ENCODE data around the gene SAYSD1. TPM values are rescaled to one million over a fixed set of nuclear protein-coding genes. Genes with fewer than 3 reads are reported as not detected.

Gene SAYSD1
- polyA plus RNA-seq, 4 donors: 18.3 to 22.7 (median 21.4) TPM

DNA sequence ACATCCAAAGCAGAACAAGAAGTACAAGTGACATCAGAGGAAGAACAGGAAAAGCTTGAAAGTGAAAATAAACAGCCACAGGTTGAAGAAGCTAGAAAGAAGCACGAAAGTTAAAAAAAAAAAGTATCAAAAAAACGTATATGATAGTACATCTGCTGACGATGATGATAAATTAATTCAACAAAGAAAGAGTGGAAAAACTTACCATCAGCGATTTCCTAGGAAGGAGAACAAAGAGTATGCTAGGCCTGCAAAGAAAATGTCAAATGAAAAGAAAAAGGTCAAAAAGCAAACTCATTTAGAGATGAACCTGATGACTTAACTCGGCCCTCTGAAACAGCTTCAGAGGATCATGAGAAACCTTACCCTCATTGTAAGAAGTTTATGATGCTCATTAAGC, 3.7 kb downstream of the SAYSD1 start:
- DNase-seq (ENCODE audit: low read depth in 4 of 4, low spot score in 2 of 4): no peak

DNA sequence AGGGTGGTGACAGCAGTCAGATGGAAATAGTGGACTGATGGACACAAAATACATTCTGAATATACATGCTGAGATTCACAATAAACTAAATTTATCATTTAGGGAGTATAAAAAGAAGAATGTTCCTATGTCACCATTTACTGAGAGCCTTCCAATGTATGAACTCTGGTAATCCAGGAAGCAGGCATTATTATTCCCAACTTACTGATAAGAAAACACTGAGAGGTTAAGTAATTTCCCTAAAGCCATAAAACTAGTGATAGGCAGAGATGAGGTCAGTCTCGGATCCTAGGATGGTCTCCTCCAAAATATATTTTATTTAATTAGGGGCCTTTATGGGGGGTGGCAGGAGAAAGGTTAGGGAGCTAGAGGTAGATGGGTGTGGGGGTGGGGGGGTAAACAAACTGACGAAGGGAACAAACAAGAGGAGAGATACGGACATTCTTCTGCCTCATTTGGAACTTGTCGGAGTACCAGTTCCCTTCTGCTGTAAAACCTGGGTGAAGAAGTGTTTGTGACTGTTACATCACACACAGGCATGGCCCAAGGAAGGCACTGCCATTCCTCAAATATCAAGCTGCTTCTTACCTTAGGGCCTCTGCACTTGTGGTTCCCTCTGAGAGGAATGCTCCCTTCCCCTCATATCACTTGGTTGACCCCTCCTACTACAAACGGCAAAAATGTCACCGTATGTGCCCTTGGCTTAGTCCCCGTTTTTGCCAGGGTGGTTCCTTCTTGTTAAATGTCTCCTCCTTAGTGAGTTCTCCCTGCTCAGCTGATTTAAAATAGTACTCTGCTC, 6.7 kb downstream of the SAYSD1 start:
- DNase-seq (ENCODE audit: low read depth in 4 of 4, low spot score in 2 of 4): no peak

DNA sequence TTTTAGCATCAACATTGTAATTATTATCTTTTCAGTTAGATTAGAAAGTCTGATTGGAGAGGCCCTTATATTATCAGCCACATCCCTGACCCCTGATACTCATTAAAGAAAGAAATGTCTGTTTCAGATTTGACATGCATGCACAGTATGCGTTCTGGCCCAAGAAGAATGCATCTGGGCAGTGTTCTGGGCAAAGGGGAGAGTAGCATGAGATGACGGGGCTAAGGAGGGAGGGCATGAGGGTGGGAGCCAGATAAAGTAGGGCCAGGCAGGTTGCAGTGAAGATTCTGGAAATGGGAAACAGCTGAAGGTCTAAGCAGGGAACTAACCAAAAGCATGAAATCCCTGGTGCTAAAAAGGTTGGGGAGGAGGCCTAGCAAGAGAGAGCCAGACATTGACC, 7.3 kb downstream of the SAYSD1 start:
- DNase-seq (ENCODE audit: low read depth in 4 of 4, low spot score in 2 of 4): no peak

DNA sequence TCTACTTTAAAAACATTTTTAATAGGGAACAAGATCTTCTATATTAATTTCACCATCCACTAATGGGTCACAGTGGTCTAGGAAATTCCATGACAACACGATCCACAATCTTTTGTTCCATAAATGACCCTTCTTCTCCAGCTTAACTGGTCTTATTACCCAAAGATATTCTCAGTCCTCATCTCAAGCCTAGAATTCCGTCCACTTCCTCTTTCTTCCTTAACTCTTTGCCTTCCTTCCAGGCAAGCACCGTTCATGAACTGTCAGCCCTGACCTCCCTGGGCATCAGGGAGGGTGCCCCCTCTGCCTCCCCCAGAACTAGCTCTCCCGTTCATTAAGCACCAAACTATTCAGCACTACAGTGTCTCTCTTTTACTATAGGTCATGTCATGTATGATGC, 8.0 kb downstream of the SAYSD1 start:
- no peak for DNase-seq (ENCODE audit: low read depth in 4 of 4, low spot score in 2 of 4)

DNA sequence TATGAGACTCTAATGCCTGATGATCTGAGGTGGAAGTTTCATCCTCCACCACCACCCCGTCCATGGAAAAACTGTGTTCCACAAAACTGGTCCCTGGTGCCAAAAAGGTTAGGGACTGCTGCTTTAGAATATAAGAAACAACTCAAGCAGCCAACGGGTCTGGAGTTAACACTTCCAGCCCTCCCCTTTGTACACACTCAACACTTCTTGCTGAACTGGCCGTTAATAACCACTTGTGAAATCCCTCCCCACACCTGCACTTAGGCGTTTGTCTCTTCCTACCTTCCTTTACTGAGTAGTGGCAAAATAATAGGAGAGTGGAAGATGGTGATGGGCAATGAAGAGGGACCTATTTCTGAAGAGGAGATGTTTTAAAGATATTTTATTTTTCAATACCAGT, 10.5 kb downstream of the SAYSD1 start:
- no peak for DNase-seq (ENCODE audit: low read depth in 4 of 4, low spot score in 2 of 4)

DNA sequence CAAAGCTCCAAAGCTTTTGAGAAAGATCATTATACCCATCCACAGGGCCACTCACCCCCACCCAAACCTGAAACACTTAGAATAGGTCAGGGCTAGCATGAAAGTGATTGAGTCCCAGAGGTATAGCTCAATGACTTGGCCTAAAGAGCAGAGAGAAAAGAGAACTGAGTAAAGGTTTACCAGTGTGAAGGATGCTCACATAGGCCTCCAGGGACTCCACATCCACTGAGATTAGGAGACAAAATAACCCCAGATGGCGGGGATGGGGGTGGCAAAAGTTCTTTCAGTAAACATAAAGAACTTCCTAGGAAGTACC, 12.2 kb downstream of the SAYSD1 start:
- DNase-seq (ENCODE audit: low read depth in 4 of 4, low spot score in 2 of 4): no peak

DNA sequence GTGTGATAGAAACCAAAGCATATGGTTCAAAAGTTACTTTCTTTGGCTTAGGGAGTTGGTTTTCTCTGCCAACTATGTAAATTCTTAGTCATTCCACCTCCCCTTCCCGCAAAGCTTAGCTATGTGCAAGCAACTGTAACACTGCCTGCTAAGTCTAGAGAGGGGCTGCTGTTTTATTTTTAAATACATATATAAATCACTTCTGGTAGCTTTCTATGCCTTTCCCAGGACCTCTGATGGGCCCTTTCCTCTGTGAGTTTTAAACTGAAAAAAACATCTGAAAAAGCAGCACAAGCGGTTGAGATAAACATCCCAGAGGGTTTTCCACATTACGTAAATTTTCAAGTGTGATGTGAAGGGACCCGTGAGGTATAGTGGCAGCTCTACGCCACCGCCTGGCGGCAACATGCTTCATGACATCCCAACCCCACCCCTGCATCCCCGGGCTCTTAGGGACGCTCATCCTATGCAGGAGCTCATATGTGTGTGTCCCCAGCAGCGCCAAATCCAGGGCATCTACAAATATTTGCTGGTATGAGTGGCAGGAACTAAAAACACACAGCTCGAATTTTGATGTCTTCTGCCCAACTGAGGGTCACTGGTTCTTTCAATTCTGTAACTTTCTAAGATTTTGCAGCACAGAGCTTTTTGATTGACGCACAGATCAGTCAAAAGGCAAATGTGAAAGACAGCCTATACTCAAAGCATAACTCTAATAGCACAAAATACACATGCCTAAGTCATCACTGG, 12.7 kb downstream of the SAYSD1 start:
- peak in 2 of 4 donors; percentile 15 to 39 for DNase-seq (ENCODE audit: low read depth in 4 of 4, low spot score in 2 of 4)

DNA sequence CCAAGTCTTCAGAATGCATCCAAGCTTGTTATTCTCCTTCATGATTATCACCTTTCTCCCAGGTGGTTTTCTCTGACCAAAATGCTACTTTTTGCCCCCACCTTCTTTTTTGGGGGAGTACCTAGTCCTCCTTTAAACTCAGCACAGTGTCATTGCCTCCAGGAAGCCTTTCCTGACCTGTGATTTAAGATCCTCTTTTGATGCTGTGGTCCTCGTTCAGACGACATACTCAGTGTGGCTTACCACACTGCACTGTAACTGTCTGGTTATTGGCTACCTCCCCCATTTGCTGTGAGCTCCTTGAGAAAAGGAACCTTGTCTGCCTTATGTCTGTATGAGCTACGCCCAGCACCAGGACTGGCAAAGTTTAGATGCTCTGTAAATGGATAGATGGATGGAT, 14.6 kb downstream of the SAYSD1 start:
- no peak for DNase-seq (ENCODE audit: low read depth in 4 of 4, low spot score in 2 of 4)

DNA sequence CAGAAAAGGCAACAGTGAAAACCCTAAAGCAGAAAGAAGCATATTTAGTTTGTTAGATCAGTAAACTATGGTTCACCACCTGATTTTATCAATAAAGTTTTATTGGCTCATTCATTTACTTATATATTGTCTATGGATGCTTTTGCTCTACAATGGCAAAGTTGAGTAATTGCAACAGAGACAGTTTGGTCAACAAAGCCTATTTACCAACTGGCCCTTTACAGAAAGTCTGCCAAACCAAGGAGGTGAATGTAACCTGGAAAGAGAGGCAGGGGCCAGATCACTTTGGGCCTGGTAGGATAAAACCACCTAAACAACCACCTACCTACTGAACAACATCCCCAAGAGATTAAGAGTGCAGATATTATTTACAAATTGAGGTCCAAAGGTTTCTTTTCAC, 19.4 kb downstream of the SAYSD1 start:
- no peak for DNase-seq (ENCODE audit: low read depth in 4 of 4, low spot score in 2 of 4)

DNA sequence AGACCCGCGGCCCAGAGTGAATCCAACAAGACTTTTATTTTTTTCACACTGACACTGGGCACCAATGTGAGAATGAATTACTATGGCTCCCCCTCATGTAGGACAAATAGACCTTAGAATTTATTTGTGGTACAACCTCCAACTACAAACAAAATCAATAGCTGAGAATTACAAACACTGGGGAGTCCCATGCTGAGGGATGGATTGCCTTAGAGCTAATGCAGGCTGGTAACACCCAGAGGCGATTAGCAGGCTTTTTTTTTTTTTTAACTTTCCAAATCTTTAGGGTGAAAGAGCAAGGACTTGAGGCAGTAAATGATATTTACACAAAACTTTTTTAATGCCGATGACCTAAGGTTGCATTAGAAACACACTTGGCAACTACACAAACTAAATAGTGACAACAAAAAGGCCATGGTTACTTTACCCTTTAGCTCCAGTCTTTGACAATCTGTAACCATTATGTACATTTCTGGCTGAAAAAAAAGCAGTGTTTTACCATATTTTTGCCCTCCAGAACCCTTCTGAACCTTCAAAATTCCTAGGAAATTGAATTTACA, 21.8 kb downstream of the SAYSD1 start:
- no peak for DNase-seq (ENCODE audit: low read depth in 4 of 4, low spot score in 2 of 4)

DNA sequence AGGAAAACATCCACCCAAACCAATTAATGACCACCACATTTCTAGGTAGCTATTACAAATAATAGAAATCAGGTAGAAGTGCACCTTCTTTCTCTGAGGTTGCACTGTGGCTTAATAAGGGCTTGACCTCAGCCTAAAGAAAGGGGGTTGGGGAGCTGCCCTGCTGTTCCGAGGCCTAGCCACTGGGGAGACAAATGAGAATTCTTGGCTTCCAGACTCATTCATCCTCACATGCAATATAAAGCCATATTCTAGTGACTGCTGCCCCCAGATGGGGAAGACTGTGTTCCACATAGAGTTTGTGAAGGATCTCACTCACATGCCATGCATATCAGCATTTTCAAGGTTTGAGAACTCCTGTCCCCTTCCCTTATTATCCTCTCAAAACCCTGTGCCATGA, 22.9 kb downstream of the SAYSD1 start:
- no peak for DNase-seq (ENCODE audit: low read depth in 4 of 4, low spot score in 2 of 4)

DNA sequence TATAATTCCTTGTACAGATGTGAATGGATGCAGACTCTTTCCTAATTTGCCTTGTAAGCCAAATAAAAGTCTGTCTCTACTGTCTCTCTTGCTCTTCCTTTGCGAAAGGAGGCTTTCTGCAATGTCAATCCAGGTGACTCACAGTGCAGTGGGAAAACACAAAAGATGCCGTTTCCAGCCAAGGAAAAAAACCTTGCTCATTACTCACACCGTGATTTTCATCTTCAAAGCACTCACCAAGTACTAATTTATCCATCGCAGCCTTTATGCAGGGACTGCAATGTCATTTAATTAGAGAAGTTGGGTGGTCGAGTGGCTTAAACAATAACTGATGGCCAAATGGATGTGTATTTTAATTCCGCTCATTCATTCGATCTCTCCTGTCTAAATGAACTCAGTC, 23.8 kb downstream of the SAYSD1 start:
- DNase-seq (ENCODE audit: low read depth in 4 of 4, low spot score in 2 of 4): no peak

DNA sequence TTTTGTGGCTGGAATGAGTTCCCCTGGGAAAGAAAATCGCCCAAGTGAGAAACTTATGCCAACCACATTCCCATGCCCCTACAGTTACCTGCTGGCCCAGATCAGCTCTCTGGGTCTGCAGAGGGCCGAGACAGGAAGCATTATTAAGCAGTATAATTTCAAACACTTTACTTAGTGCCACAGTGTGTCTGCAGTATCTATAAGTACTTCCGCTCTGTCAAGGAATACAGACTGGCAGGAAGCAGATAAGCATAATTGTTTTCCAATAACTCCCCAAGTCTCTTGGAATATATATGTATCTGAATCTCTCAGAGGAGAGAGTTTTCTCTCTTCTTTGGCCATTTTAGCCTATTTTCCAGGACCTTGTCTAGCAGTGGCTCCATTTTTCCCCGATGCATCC, 24.9 kb downstream of the SAYSD1 start:
- no peak for DNase-seq (ENCODE audit: low read depth in 4 of 4, low spot score in 2 of 4)

DNA sequence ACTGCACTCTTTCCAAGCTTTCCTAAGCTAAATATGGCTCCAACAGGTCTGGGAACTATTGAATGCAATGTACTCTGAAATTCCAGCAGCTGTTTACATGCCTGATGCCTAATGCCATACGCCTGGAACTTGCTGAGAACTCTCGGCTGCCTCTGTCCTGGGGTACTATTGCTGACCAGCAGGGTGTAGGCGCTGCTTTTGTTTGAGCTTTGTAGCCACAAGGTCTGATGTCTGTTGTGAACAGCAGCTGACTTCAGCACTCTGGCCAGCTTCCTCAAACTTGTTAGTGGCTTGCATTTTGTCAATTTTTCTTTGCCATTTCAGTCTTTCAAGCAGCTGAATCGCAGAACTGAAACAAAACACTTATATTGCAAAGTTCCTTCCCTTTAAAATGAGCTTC, 26.7 kb downstream of the SAYSD1 start:
- DNase-seq (ENCODE audit: low read depth in 4 of 4, low spot score in 2 of 4): peak in 3 of 4 donors; percentile 32 to 70 (median 49)

DNA sequence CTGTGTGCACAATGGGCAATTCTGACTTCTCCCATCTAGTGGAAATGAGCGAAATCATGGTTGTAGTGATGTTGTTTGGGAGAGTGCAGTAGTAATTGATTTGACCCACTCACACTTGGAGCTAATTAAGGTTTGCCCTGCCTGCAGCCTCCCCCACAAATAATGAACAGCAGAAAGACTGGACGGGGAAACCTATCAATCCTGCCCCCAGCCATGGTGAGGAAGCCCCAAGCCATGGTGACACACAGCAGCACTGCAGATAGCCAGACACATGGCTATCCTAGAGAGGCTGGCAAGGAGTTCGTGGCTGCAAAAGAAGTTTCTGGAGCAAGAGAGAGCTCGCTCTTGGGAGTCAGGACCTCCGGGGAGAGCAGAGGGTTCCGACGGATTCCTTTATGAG, 27.8 kb downstream of the SAYSD1 start:
- no peak for DNase-seq (ENCODE audit: low read depth in 4 of 4, low spot score in 2 of 4)

DNA sequence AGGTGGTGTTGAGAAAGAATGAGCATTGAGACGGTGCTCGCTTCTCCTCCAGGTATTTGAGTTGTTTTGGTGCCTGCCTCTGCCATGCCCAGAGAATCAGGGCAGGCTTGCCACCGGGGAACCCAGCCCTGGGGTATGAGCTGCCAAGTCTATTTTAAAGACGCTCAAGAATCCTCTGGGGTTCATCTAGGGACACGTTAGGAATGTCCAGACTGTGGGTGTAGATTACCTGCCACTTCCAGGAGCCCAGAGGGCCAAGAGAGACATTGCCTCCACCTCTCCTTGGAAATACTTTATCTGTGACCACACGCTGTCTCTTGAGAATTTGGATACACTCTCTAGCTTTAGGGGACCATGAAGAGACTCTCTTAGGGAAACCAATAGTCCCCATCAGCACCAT, 28.3 kb downstream of the SAYSD1 start:
- DNase-seq (ENCODE audit: low read depth in 4 of 4, low spot score in 2 of 4): no peak

DNA sequence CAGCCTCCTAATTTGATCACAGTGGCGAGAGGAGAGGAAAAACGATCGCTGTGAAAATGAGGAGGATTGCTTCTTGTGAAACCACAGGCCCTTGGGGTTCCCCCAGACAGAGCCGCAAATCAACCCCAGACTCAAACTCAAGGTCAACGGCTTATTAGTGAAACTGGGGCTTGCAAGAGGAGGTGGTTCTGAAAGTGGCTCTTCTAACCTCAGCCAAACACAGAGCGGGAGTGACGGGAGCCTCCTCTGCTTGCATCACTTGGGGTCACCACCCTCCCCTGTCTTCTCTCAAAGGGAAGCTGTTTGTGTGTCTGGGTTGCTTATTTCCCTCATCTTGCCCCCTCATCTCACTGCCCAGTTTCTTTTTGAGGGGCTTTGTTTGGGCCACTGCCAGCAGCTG, 28.7 kb downstream of the SAYSD1 start:
- no peak for DNase-seq (ENCODE audit: low read depth in 4 of 4, low spot score in 2 of 4)

DNA sequence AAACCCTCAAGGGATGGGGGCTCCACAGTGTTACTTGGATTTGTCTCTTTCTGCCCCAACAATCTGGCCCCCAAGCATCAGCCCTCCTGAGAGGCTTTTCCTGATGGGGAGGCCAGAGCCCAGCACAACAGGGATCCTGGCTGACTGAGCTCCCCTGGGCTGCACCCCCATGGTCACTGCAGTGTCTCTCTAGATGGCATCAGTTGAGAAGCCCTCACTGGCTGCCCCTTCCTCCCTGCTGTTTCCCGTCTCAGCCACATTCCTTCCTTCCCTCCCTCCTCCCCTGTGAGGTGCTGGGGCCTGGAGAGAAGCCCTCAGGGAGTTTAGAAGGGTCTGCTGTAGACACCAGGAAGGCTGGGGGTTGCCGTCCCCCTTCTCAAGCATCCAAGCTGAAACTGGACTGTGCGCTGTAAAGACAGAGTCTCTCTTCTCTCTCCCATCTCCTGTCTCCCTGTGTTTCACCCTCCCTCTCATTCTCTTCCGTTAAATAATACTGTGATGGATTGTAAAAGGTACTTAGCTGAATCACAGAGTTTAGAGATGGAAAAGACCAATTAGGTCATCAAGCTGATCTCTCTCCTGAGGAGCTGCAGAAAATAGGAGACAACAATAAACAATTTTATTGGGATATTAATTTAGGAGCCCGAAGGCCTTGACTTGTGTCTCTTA, 29.7 kb downstream of the SAYSD1 start:
- no peak for DNase-seq (ENCODE audit: low read depth in 4 of 4, low spot score in 2 of 4)

DNA sequence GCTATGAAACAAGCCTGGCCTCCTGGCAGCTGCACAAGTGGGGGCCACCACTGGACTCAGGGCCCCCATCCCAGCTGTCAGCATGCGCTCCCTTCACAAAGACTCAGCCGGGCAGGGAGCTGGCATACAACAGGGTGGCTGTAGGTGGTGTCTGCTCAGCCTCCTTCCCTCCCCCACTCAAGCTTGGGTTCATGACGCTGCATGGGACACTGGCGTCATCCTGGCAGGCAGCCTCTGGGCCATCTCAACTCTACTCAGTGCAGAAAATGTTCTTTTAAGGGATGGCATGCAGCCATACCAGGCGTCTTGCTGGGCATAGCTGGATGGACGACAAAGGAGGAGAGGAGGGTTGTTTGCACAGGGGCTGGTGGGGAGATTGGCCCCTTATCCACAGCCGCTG, 30.5 kb downstream of the SAYSD1 start:
- DNase-seq (ENCODE audit: low read depth in 4 of 4, low spot score in 2 of 4): no peak

DNA sequence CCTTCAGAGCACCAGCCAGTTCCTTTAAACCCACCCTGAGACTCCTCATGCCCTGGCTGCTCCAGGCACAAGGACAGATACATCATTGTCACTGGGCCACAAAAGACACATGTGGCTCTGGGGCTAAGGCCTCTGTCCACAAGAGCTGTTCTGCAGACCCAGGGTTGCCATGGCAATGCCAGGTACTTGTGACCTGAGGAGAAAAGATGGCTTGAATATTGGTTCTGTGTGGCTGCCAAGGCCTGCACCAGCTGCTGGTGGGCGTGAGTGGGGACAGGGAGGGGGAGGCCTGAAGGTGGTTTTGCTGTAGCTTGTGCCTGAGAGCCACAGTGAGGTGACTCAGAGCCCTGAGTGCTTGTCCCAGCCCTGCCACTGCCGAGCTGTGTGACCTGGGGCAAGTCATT, 31.8 kb downstream of the SAYSD1 start:
- DNase-seq (ENCODE audit: low read depth in 4 of 4, low spot score in 2 of 4): no peak

DNA sequence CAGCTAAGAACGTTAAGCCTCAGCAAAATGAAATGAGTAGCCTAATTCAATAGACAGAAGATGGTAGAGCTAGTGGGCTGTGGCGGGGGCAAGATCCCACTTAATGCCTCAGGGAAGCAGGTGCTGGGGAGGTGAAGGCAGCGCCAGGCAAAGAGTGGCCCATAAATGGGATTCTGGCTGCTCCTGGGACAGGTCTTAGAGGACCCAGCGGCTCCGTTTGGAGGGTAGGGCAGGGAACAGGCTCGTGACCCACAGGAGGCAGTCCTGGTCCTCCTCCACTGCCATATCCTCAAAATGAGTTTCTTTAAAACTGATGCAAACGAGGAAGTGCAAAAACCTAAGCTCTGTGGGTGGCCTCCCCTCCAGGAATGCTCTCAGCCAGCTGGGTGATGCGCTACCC, 32.7 kb downstream of the SAYSD1 start:
- DNase-seq (ENCODE audit: low read depth in 4 of 4, low spot score in 2 of 4): no peak

Data from left renal cortex interstitium (tissue), 4 donors.